ENCODE data around the gene PRDM8.

Gene PRDM8

DNA sequence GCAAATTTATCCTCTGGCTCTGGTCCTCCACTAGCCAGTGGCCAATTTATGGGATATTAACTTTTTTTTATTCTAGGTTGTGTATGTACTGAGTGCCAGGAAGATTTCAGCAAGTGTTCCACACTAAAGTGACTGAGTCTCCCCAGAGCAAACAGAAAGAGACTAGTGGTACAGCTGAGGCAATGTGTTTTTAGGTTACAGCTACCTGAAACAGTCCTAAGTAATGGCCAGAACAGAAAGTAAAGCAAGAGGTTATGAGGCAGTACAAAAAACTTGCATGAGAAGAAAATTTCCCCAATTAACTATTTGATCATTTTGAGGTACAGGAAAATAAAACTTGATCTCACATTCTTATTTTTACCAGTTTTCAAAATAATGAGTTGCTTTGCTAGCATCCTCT lies 31.2 kb downstream of the PRDM8 start:
- TF ChIP-seq, protein P1, sequence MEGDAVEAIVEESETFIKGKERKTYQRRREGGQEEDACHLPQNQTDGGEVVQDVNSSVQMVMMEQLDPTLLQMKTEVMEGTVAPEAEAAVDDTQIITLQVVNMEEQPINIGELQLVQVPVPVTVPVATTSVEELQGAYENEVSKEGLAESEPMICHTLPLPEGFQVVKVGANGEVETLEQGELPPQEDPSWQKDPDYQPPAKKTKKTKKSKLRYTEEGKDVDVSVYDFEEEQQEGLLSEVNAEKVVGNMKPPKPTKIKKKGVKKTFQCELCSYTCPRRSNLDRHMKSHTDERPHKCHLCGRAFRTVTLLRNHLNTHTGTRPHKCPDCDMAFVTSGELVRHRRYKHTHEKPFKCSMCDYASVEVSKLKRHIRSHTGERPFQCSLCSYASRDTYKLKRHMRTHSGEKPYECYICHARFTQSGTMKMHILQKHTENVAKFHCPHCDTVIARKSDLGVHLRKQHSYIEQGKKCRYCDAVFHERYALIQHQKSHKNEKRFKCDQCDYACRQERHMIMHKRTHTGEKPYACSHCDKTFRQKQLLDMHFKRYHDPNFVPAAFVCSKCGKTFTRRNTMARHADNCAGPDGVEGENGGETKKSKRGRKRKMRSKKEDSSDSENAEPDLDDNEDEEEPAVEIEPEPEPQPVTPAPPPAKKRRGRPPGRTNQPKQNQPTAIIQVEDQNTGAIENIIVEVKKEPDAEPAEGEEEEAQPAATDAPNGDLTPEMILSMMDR (IDR thresholded peaks at IDR 0.05), result no peak

DNA sequence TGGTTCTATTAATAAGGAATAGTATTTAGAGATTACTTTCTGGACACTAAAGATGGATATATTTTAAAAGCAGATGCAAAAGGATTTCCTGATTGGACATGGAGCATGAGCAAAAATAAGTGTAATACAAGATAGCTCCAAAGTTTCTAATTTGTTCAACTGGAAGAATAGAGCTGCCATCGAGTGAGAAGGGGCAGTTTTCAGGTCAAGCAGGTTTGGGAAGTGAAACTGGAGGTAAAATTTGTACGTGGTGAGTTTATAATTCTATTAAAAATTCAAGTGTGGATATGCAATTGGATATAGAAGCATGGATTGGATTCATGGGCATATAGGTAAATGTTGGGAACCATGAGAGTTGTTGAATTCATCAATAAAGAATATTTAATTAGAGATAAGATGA lies 31.8 kb downstream of the PRDM8 start:
- TF ChIP-seq, protein P1 (IDR thresholded peaks at IDR 0.05), result no peak

DNA sequence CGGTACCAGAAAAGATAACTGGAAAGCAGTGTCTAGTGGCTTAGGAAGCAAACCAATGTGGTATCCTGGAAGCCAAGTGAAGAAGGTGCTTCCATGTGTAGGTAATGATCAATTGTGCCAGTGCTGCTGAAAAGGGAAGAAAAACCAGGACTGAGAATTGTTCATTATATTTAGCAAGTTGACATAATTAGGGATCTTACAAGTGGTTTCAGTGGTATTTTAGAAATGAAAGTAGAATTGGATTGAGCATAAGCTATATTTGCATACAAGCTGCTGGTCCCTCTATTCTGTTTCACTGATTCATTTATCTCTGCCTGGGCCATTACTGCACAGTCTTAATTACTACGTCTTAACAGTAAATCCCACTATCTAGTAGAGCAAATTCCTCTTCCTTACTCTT lies 32.3 kb downstream of the PRDM8 start:
- TF ChIP-seq, protein P1 (IDR thresholded peaks at IDR 0.05), result no peak

DNA sequence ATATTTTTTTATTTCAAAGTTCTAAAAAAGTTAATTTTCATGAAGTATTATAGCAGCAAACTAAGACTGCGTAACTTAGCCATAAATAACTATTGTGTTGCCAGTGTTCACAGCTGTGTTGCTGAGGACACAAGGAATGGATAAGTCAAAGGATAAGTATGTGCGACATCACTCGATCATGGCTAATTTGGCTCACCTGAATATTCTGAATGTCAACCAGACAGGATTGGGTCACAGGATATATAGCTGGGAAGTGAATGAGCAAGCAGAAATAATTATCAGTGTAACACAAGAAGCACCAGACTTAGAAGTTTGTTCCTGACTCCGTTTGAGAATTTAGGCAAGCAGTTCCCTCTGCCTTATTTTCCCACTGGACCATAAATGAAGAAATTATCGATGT lies 33.9 kb downstream of the PRDM8 start:
- TF ChIP-seq, protein P1 (IDR thresholded peaks at IDR 0.05), result no peak

DNA sequence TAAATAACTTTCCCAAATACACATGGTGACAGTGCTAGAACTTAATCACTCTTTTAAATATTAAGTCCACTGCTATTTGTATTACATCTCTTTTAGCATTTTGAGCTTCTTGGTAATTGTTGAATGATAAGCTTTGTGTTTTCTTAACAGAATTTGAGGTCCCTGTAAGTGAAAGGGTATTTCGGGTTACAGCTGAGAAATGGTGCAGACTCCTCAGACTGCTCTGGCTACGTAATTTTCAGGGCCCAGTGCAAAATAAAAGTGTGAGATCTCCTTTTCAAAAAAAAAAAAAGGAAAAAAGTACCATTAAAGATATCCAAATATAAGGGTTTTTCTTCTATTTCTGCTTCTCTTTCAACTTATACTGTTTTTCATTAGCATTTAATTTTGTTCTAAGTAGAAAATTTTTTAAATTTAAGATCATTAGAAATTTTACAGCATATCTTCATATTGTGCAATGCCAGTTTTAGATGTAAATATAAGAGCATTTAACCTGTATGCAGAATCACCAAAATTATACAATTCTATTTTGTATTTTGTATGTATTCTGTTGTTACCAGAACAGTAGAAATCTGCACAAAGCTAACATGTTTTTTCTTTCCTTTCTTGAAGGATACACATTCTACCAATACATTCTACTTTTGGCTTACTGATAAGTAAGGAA lies 35.5 kb downstream of the PRDM8 start:
- TF ChIP-seq, protein P1 (IDR thresholded peaks at IDR 0.05), result no peak

DNA sequence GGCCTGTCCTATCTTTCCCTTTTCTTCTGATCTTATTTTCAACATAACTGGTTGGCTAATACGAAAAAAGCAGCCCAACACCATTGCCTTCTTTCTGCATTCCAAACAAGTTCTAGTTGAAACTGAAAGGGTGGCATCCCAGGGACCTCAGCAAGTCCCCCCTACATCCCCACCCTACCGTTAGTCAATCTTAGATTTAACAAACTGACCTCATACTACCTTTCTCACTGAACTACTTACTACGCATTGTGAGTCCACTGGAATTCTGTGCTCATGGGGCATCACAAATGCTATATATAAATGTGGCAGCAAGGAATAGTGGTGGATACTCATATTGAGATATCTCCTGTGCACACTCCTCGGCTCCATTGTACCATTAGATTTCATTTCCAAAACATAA lies 36.1 kb downstream of the PRDM8 start:
- TF ChIP-seq, protein P1 (IDR thresholded peaks at IDR 0.05), result no peak

DNA sequence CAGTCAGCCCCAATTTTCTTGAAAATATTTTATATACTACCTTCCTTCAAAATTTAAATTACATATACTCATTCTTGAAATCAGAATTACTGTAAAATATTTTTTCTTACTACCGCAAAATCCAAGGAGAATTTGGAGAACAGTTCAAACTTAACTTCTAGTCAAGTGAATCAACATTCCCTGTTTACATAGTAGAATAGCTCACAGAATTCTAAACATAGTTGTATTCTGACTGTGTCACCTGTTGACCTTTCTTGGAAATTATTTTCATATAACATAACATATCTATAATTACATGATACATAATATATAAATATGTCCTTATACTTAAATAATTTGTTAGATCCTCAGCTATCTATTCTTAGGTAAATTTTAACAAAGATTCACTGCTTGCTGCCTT lies 38.1 kb downstream of the PRDM8 start:
- TF ChIP-seq, protein P1 (IDR thresholded peaks at IDR 0.05), result no peak

DNA sequence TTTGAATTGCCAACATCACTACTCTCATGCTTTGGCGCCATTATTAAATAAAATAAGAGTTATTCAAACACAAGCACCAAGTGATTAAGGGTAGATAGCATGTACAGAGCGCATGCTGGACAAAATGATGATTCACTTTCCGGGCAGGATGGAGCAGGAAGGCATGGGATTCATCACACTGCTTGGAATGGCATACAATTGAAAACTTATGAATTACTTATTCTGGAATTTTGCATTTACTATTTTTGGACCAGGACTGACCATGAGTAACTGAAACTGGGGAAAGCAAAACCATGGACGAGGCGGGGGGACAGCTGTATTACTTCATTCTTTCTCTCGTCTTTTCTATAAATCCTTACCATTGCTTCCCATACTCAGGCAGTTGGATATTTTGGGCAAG lies 40.7 kb downstream of the PRDM8 start:
- TF ChIP-seq, protein P1 (IDR thresholded peaks at IDR 0.05), result no peak
